ENCODE results near the gene C3orf70.

The C3orf70 gene

DNA sequence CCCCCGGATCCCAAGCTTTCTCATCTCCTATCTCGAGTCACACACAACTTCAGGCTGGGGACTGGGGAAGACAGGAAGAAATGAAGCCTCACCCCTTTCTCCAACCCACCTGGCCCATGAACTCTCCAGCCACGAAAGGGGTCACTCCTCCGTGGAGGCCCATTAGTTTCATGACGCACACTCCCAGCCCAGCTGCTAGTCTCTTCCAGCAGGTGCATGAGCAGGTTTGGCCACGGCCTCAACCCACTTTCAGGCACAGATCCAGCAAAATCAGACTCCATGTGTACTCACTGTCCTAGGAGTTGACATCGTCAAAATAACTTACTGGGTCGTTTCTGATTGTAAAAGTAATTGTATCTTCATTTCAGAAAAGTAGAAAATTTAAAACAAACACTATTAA lies 76.6 kb downstream of the C3orf70 start:
- H3K4me2 ChIP-seq, result no peak overlapping the region
- TF ChIP-seq Cebpa-rat (IDR thresholded peaks at IDR 0.05), result no peak

DNA sequence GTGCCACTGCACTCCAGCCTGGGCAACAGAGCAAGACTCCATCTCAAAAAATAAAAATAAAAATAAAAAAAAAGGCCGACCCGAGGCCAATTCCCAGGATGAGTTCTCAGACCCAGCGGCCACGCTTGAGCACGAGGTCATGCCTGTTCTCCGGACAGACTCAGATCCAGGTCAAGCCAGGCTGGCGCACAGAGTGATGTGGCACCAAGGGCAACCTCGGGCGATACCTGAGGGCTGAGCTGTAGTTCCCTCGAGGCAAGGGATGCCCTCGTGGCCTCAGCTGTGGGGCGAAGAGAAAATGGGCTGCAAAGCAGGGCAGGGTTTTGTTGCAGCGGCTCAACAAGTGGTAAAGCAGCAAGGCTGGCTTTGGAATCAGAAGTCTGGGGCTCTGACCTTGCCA lies 77.3 kb downstream of the C3orf70 start:
- Histone ChIP-seq H3K27me3 (no peaks in the 10 kb centered on the region), H3K4me3 (no peak overlapping the region), H3K9me3 (no peaks in the 10 kb centered on the region), H3K27ac (no peak overlapping the region), H4K20me1 (no peaks in the 10 kb centered on the region), H3K4me1 (no peaks in the 10 kb centered on the region), H3K4me2 (no peak overlapping the region), H3K9ac (no peak overlapping the region), H3K36me3 (no peaks in the 10 kb centered on the region)
- no peak for TF ChIP-seq Cebpa-rat (IDR thresholded peaks at IDR 0.05)

More for the DNA sequence above, 76.6 kb downstream of the C3orf70 start:
- H3K4me1 ChIP-seq, result no peaks in the 10 kb centered on the region
- no peak overlapping the region for H3K27ac ChIP-seq
- no peak overlapping the region for H3K9ac ChIP-seq
- no peak overlapping the region for H3K4me3 ChIP-seq
- H3K27me3 ChIP-seq, result no peaks in the 10 kb centered on the region
- no peaks in the 10 kb centered on the region for H4K20me1 ChIP-seq
- no peaks in the 10 kb centered on the region for H3K36me3 ChIP-seq
- H3K9me3 ChIP-seq, result no peaks in the 10 kb centered on the region

GRCh38 chr3:185071287-185071800 lies 81.5 kb downstream of the C3orf70 start:
- Histone ChIP-seq H3K36me3 (no peaks in the 10 kb centered on the region), H3K9ac (no peak overlapping the region), H3K27ac (no peak overlapping the region), H3K4me1 (no peaks in the 10 kb centered on the region), H3K4me2 (no peak overlapping the region), H3K4me3 (no peak overlapping the region), H4K20me1 (no peaks in the 10 kb centered on the region), H3K9me3 (no peaks in the 10 kb centered on the region), H3K27me3 (no peaks in the 10 kb centered on the region)
- no peak for TF ChIP-seq Cebpa-rat (IDR thresholded peaks at IDR 0.05)

DNA sequence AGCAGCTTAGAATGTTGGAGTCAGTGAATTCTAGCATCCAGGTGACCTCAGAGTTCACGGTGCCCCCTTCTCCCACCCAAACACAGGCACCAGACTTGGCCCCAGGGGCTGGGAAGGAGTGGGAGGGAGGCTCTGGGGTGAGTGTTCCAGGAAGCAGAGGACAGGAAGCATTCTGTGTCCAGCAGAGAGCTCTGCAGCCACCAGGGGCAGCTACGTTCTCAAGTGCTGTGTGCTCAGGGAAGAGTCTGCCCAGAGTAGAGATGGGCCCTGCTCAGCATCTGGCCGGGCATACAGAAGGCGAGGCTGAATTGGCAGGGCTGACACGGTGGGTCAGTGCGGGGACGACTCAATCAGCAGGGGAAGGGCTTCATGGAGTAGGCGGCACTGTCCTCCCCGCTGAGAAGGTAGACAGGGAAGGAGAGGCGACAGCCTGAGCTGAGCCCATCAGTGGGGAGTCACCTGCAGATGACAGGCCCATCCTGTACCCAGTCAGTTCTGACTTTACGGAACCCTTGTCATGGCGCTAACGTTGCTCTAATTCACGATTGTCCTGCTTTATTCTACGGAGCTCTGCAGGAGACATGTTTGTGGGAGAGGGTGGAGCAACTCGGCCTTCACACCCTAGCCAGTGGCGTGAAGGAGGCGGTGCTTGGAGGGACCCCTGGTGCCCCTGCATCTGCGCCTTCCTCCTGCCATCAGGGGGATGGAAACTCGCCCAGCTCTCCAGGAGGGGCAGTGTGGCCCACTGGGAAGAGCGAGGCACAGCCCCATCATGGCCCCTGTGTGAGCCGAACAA lies 82.2 kb downstream of the C3orf70 start:
- no peak for TF ChIP-seq Cebpa-rat (IDR thresholded peaks at IDR 0.05)
- no peak overlapping the region for H3K27ac ChIP-seq

GRCh38 chr3:185069037-185070030 lies 83.5 kb downstream of the C3orf70 start:
- H3K27ac ChIP-seq, result no peak overlapping the region
- TF ChIP-seq Cebpa-rat (IDR thresholded peaks at IDR 0.05), result no peak
- no peak overlapping the region for H3K4me2 ChIP-seq
- H3K36me3 ChIP-seq, result no peaks in the 10 kb centered on the region
- no peak overlapping the region for H3K4me3 ChIP-seq
- no peaks in the 10 kb centered on the region for H3K27me3 ChIP-seq
- H4K20me1 ChIP-seq, result no peaks in the 10 kb centered on the region
- H3K9ac ChIP-seq, result no peak overlapping the region
- no peaks in the 10 kb centered on the region for H3K4me1 ChIP-seq
- no peaks in the 10 kb centered on the region for H3K9me3 ChIP-seq

More for the DNA sequence above, 82.2 kb downstream of the C3orf70 start:
- Histone ChIP-seq H4K20me1 (no peaks in the 10 kb centered on the region), H3K4me2 (no peak overlapping the region), H3K4me3 (no peak overlapping the region), H3K27me3 (no peaks in the 10 kb centered on the region), H3K4me1 (no peaks in the 10 kb centered on the region), H3K9me3 (no peaks in the 10 kb centered on the region), H3K36me3 (no peaks in the 10 kb centered on the region), H3K9ac (no peak overlapping the region)

GRCh38 chr3:185067173-185067572 lies 85.7 kb downstream of the C3orf70 start:
- TF ChIP-seq Cebpa-rat (IDR thresholded peaks at IDR 0.05), result no peak
- Histone ChIP-seq H3K9me3 (no peaks in the 10 kb centered on the region), H4K20me1 (no peaks in the 10 kb centered on the region), H3K27me3 (no peaks in the 10 kb centered on the region), H3K27ac (no peak overlapping the region), H3K4me3 (no peak overlapping the region), H3K9ac (no peak overlapping the region), H3K4me1 (no peaks in the 10 kb centered on the region), H3K4me2 (no peak overlapping the region), H3K36me3 (no peaks in the 10 kb centered on the region)

- Histone ChIP-seq H3K4me3 (no peak overlapping the region), H3K4me1 (no peaks in the 10 kb centered on the region), H3K27ac (no peak overlapping the region), H3K9me3 (peaks cover 5% of the 10 kb centered on the region), H3K36me3 (no peaks in the 10 kb centered on the region), H3K4me2 (no peak overlapping the region), H4K20me1 (no peaks in the 10 kb centered on the region), H3K9ac (no peak overlapping the region), H3K27me3 (no peaks in the 10 kb centered on the region)
- TF ChIP-seq Cebpa-rat (IDR thresholded peaks at IDR 0.05), result no peak
Measured at GRCh38 chr3:185066251-185066650, 86.6 kb downstream of the C3orf70 start.

GRCh38 chr3:185065059-185065458 lies 87.8 kb downstream of the C3orf70 start:
- peaks cover 17% of the 10 kb centered on the region for H3K9me3 ChIP-seq
- TF ChIP-seq Cebpa-rat (IDR thresholded peaks at IDR 0.05), result no peak
- no peak overlapping the region for H3K4me3 ChIP-seq
- no peak overlapping the region for H3K9ac ChIP-seq
- no peaks in the 10 kb centered on the region for H4K20me1 ChIP-seq
- no peaks in the 10 kb centered on the region for H3K27me3 ChIP-seq
- no peak overlapping the region for H3K27ac ChIP-seq
- H3K4me1 ChIP-seq, result no peaks in the 10 kb centered on the region
- H3K36me3 ChIP-seq, result 0 out of 2 replicates have a peak, but pooled peaks cover 8% of the 10 kb centered on the region
- no peak overlapping the region for H3K4me2 ChIP-seq

- Histone ChIP-seq H3K9ac (no peak overlapping the region), H3K4me2 (no peak overlapping the region), H4K20me1 (no peaks in the 10 kb centered on the region), H3K4me1 (peaks cover 3% of the 10 kb centered on the region; the same call in 1 of the 2 replicates), H3K4me3 (no peak overlapping the region), H3K36me3 (0 out of 2 replicates have a peak, but pooled peaks cover 8% of the 10 kb centered on the region), H3K27me3 (no peaks in the 10 kb centered on the region), H3K27ac (no peak overlapping the region), H3K9me3 (peaks cover 20% of the 10 kb centered on the region)
- no peak for TF ChIP-seq Cebpa-rat (IDR thresholded peaks at IDR 0.05)
Measured at GRCh38 chr3:185063431-185063830, 89.4 kb downstream of the C3orf70 start.
